HEK293 (cell line): ENCODE measurements around the gene CDH23.

Experiments used
- CTCF ChIA-PET: fragments of 350-600 bp; formaldehyde crosslinking; extraction: SDS; loops from one replicate; lab custom pipeline; 2021; ENCODE audit warnings: antibody characterized with exemption; lab: Yijun Ruan, JAX
- POLR2A ChIA-PET: fragments of 300-600 bp; formaldehyde crosslinking; extraction: SDS; loops from one replicate; lab custom pipeline; 2020; ENCODE audit warnings: antibody characterized with exemption, inconsistent platforms; lab: Yijun Ruan, JAX
- H3K27ac ChIP-seq: fragments of 200-500 bp; sonication (Bioruptor generic); 2 replicates; pipeline ENCODE4 v1.5.1; 2014; ENCODE audit warnings: low read depth, low read length, control low read depth, inconsistent platforms; ENCODE audit errors: extremely low read depth
- H3K36me3 ChIP-seq, 2 experiments: fragments of 200-500 bp in 1 of 2; sonication (Bioruptor generic) in 1 of 2; 1 replicate in 1 of 2; 2 replicates in 1 of 2; pipeline ENCODE4 v1.5.1; 2014 to 2017; ENCODE audit warnings: inconsistent platforms in 2 of 2, low read length in 2 of 2; ENCODE audit not compliant: control insufficient read depth in 2 of 2, insufficient read depth in 1 of 2
- H3K4me1 ChIP-seq: fragments of 200-500 bp; sonication (Bioruptor generic); 2 replicates; pipeline ENCODE4 v1.5.1; 2014; ENCODE audit warnings: mild to moderate bottlenecking, low read length, inconsistent platforms; ENCODE audit not compliant: control insufficient read depth, insufficient read depth
- H3K4me3 ChIP-seq: 2 replicates; pipeline ENCODE4 v1.5.1; 2011; ENCODE audit warnings: low read depth, mild to moderate bottlenecking, control low read depth, low read length, moderate library complexity
- H3K9me3 ChIP-seq: fragments of 200-500 bp; sonication (Bioruptor generic); 2 replicates; pipeline ENCODE4 v1.5.1; 2014; ENCODE audit warnings: low read depth, low read length, inconsistent platforms; ENCODE audit not compliant: control insufficient read depth, insufficient read depth
- FEZF1 ChIP-seq: fragments of 450-650 bp; formaldehyde crosslinking; IDR thresholded peaks from 2 replicates; pipeline ENCODE4 v1.5.1; 2016; ENCODE audit warnings: missing biosample characterization, missing genetic modification characterization
- GLIS2 ChIP-seq: fragments of 450-650 bp; formaldehyde crosslinking; IDR thresholded peaks from 2 replicates; pipeline ENCODE4 v1.5.1; 2016; ENCODE audit warnings: missing biosample characterization, missing genetic modification characterization
- HOXA7 ChIP-seq: sonication (generic); formaldehyde crosslinking; IDR thresholded peaks from 2 replicates; pipeline ENCODE4 v1.8.1; 2022; ENCODE audit warnings: missing genetic modification reagents, borderline replicate concordance
- KLF10 ChIP-seq: fragments of 450-650 bp; IDR thresholded peaks from 2 replicates; pipeline ENCODE4 v1.5.1; 2018; ENCODE audit warnings: missing biosample characterization, mild to moderate bottlenecking, missing genetic modification characterization
- KLF9 ChIP-seq: fragments of 450-650 bp; formaldehyde crosslinking; IDR thresholded peaks from 2 replicates; pipeline ENCODE4 v1.5.1; 2016; ENCODE audit warnings: missing biosample characterization, missing genetic modification characterization, low read depth
- PRDM10 ChIP-seq: fragments of 450-650 bp; formaldehyde crosslinking; IDR thresholded peaks from 2 replicates; pipeline ENCODE4 v1.5.1; 2016; ENCODE audit warnings: missing biosample characterization, missing genetic modification characterization
- SP2 ChIP-seq: fragments of 450-650 bp; formaldehyde crosslinking; IDR thresholded peaks from 2 replicates; pipeline ENCODE4 v1.5.1; 2016; ENCODE audit warnings: missing biosample characterization, missing genetic modification characterization
- ZNF10 ChIP-seq: fragments of 450-650 bp; formaldehyde crosslinking; IDR thresholded peaks from 2 replicates; pipeline ENCODE4 v1.5.1; 2017; ENCODE audit warnings: missing biosample characterization, missing genetic modification characterization
- ZNF132 ChIP-seq: fragments of 450-650 bp; formaldehyde crosslinking; IDR thresholded peaks from 2 replicates; pipeline ENCODE4 v1.5.1; 2017; ENCODE audit warnings: missing biosample characterization, missing genetic modification characterization, borderline replicate concordance
- ZNF174 ChIP-seq: fragments of 450-650 bp; formaldehyde crosslinking; IDR thresholded peaks from 2 replicates; pipeline ENCODE4 v1.5.0; 2017; ENCODE audit warnings: missing biosample characterization, mild to moderate bottlenecking, missing genetic modification characterization
- ZNF175 ChIP-seq: fragments of 450-650 bp; formaldehyde crosslinking; IDR thresholded peaks from 2 replicates; pipeline ENCODE4 v1.5.1; 2016; ENCODE audit warnings: missing biosample characterization, missing genetic modification characterization
- ZNF248 ChIP-seq: fragments of 450-650 bp; formaldehyde crosslinking; IDR thresholded peaks from 2 replicates; pipeline ENCODE4 v1.5.1; 2017; ENCODE audit warnings: missing biosample characterization, missing genetic modification characterization
- ZNF341 ChIP-seq: fragments of 450-650 bp; formaldehyde crosslinking; IDR thresholded peaks from 2 replicates; pipeline ENCODE4; 2016; ENCODE audit warnings: low read depth, missing biosample characterization, missing genetic modification characterization
- ZNF391 ChIP-seq: fragments of 450-650 bp; formaldehyde crosslinking; IDR thresholded peaks from 2 replicates; pipeline ENCODE4 v1.5.1; 2016; ENCODE audit warnings: low read depth, missing biosample characterization, missing genetic modification characterization, borderline replicate concordance
- ZNF423 ChIP-seq: fragments of 450-650 bp; formaldehyde crosslinking; IDR thresholded peaks from 2 replicates; pipeline ENCODE4 v1.5.1; 2016; ENCODE audit warnings: missing biosample characterization, missing genetic modification characterization
- ZNF501 ChIP-seq: fragments of 450-650 bp; formaldehyde crosslinking; IDR thresholded peaks from 2 replicates; pipeline ENCODE4 v1.5.1; 2016; ENCODE audit warnings: missing biosample characterization, missing genetic modification characterization
- ZNF529 ChIP-seq: fragments of 450-650 bp; formaldehyde crosslinking; IDR thresholded peaks from 2 replicates; pipeline ENCODE4 v1.5.1; 2017; ENCODE audit warnings: missing genetic modification characterization, missing biosample characterization; ENCODE audit not compliant: insufficient replicate concordance
- ZNF548 ChIP-seq: fragments of 450-650 bp; formaldehyde crosslinking; IDR thresholded peaks from 2 replicates; pipeline ENCODE4 v1.5.1; 2016; ENCODE audit warnings: missing biosample characterization, missing genetic modification characterization
- ZNF580 ChIP-seq: fragments of 450-650 bp; formaldehyde crosslinking; IDR thresholded peaks from 2 replicates; pipeline ENCODE4 v1.5.1; 2016; ENCODE audit warnings: missing biosample characterization, missing genetic modification characterization
- ZNF585B ChIP-seq: fragments of 450-650 bp; formaldehyde crosslinking; IDR thresholded peaks from 2 replicates; pipeline ENCODE4 v1.5.1; 2016; ENCODE audit warnings: missing biosample characterization, missing genetic modification characterization
- ZNF596 ChIP-seq: fragments of 450-650 bp; IDR thresholded peaks from 2 replicates; pipeline ENCODE4 v1.5.0; 2018; ENCODE audit warnings: missing biosample characterization, mild to moderate bottlenecking, missing genetic modification characterization, moderate library complexity
- ZNF623 ChIP-seq: fragments of 450-650 bp; formaldehyde crosslinking; IDR thresholded peaks from 2 replicates; pipeline ENCODE4 v1.5.1; 2016; ENCODE audit warnings: missing biosample characterization, missing genetic modification characterization
- ZNF660 ChIP-seq: fragments of 450-650 bp; IDR thresholded peaks from 2 replicates; pipeline ENCODE4 v1.5.1; 2018; ENCODE audit warnings: missing biosample characterization, mild to moderate bottlenecking, missing genetic modification characterization
- ZNF76 ChIP-seq: fragments of 450-650 bp; formaldehyde crosslinking; IDR thresholded peaks from 2 replicates; pipeline ENCODE4; 2016; ENCODE audit warnings: low read depth, missing biosample characterization, missing genetic modification characterization, borderline replicate concordance
- ZNF785 ChIP-seq: fragments of 450-650 bp; formaldehyde crosslinking; IDR thresholded peaks from 2 replicates; pipeline ENCODE4 v1.5.1; 2016; ENCODE audit warnings: missing biosample characterization, missing genetic modification characterization
- ZNF830 ChIP-seq: fragments of 450-650 bp; IDR thresholded peaks from 2 replicates; pipeline ENCODE4 v1.5.0; 2018; ENCODE audit warnings: missing biosample characterization, missing genetic modification characterization, low read depth, mild to moderate bottlenecking, moderate library complexity
- ZSCAN18 ChIP-seq: fragments of 450-650 bp; formaldehyde crosslinking; IDR thresholded peaks from 2 replicates; pipeline ENCODE4 v1.5.1; 2016; ENCODE audit warnings: missing biosample characterization, missing genetic modification characterization

The CDH23 gene

GRCh38 chr10:71397296-71398212 is 834 bp downstream of the CDH23 start (continued):
- no peak for TF ChIP-seq ZNF132 (tag by site-specific recombination)
- TF ChIP-seq ZNF76 = peak; percentile 56

- no peaks in the 10 kb centered on the region for H3K36me3 ChIP-seq
- peaks cover 4% of the 10 kb centered on the region; the same call in 1 of the 2 replicates for H3K4me1 ChIP-seq
- H3K27ac ChIP-seq = no peak overlapping the region
- no peak for TF ChIP-seq ZNF830
- no peak for TF ChIP-seq PRDM10 (tag by site-specific recombination)
- no peak for TF ChIP-seq ZNF660
- TF ChIP-seq ZNF785 (tag by site-specific recombination) = no peak
- no peak for TF ChIP-seq ZNF174 (tag by site-specific recombination)
- no peak for TF ChIP-seq HOXA7 (CRISPR knock-in tag)
- no peak for TF ChIP-seq ZNF501 (tag by site-specific recombination)
- no peak for TF ChIP-seq ZSCAN18 (tag by site-specific recombination)
- no peak for TF ChIP-seq ZNF175 (tag by site-specific recombination)
- no peak for TF ChIP-seq KLF9 (tag by site-specific recombination)
- TF ChIP-seq ZNF10 (tag by site-specific recombination) = no peak
- no peak for TF ChIP-seq ZNF623 (tag by site-specific recombination)
- TF ChIP-seq FEZF1 (tag by site-specific recombination) = no peak
- TF ChIP-seq GLIS2 (tag by site-specific recombination) = no peak
- POLR2A ChIA-PET = no interaction called here
- no peak overlapping the region for H3K4me3 ChIP-seq
- CTCF ChIA-PET = interaction anchor here (0.5 to 1.9 kb wide), 6 partner anchors 10 to 994 kb away, joined by 3 to 7 read pairs (median 4); no protein-coding TSS in a partner anchor
- H3K9me3 ChIP-seq = no peaks in the 10 kb centered on the region
These were observed 2.3 kb downstream of the CDH23 start for GRCh38 chr10:71398976-71399375.

GRCh38 chr10:71399946-71400345 is 3.2 kb downstream of the CDH23 start:
- Histone ChIP-seq H3K9me3 (no peaks in the 10 kb centered on the region), H3K27ac (no peak overlapping the region), H3K36me3 (no peaks in the 10 kb centered on the region), H3K4me1 (peaks cover 4% of the 10 kb centered on the region; the same call in 1 of the 2 replicates), H3K4me3 (no peak overlapping the region)
- ChIA-PET POLR2A (no interaction called here), CTCF (interaction anchor here (0.7 to 1.7 kb wide), 3 partner anchors 11 to 297 kb away, joined by 3 to 7 read pairs (median 4); no protein-coding TSS in a partner anchor)
- TF ChIP-seq KLF10 = no peak
- TF ChIP-seq ZNF341 (tag by site-specific recombination) = peak; percentile 50
- no peak for TF ChIP-seq ZNF585B (tag by site-specific recombination)
- TF ChIP-seq ZNF248 (tag by site-specific recombination) = no peak
- TF ChIP-seq ZNF596 (tag by site-specific recombination) = no peak
- no peak for TF ChIP-seq ZNF580 (tag by site-specific recombination)
- no peak for TF ChIP-seq ZNF529 (tag by site-specific recombination)
- TF ChIP-seq ZNF548 = no peak
- peak; percentile 19; the same call in 1 of the 2 replicates for TF ChIP-seq SP2
- TF ChIP-seq ZNF423 (tag by site-specific recombination) = no peak
- no peak for TF ChIP-seq ZNF391 (tag by site-specific recombination)
